Retinal pigment epithelial cell (primary cell): ENCODE results near the gene AHCYL2.
A peak's percentile ranks its signal among the peaks of the same experiment; 100 is the strongest.
"Not testable (repeated sequence)": the region's sequence is repeated elsewhere in the genome, so short reads cannot be mapped to it uniquely, and the experiment has no call there.

Source experiments
- DNase-seq: peaks from one replicate; pipeline ENCODE4 v3.0.0-alpha.2; 2010; ENCODE audit warnings: low read depth
- H3K4me3 ChIP-seq: 2 replicates; pipeline ENCODE4 v1.5.1; 2011; ENCODE audit warnings: mild to moderate bottlenecking, low read length, control low read depth, moderate library complexity
- CTCF ChIP-seq: conservative IDR thresholded peaks from 2 replicates; pipeline ENCODE4 v1.5.1; 2011; ENCODE audit warnings: low read depth, low read length, control low read depth, inconsistent platforms

The AHCYL2 gene

GRCh38 chr7:129298268-129298893 is 73.6 kb downstream of the AHCYL2 start:
- no peak overlapping the region for H3K4me3 ChIP-seq
- DNase-seq, result no peak

GRCh38 chr7:129299889-129300288 is 75.1 kb downstream of the AHCYL2 start:
- no peak for TF ChIP-seq CTCF
- DNase-seq, result no peak
- H3K4me3 ChIP-seq, result no peak overlapping the region

More at GRCh38 chr7:129298268-129298893, 73.6 kb downstream of the AHCYL2 start:
- peak; percentile 82 for TF ChIP-seq CTCF

GRCh38 chr7:129300299-129300698 is 75.5 kb downstream of the AHCYL2 start:
- H3K4me3 ChIP-seq, DNase-seq: not testable (repeated sequence)

- no peak for TF ChIP-seq CTCF
- DNase-seq, result no peak
- H3K4me3 ChIP-seq, result no peak overlapping the region
Measured at GRCh38 chr7:129307592-129307991, 82.8 kb downstream of the AHCYL2 start.

GRCh38 chr7:129308047-129308446 is 83.2 kb downstream of the AHCYL2 start:
- DNase-seq, result peak; percentile 33
- no peak for TF ChIP-seq CTCF
- no peak overlapping the region for H3K4me3 ChIP-seq

GRCh38 chr7:129311429-129311828 is 86.6 kb downstream of the AHCYL2 start:
- TF ChIP-seq CTCF, result no peak
- H3K4me3 ChIP-seq, result no peak overlapping the region
- DNase-seq, result no peak

- DNase-seq, result no peak
- no peak overlapping the region for H3K4me3 ChIP-seq
- no peak for TF ChIP-seq CTCF
Measured at GRCh38 chr7:129313282-129313681, 88.5 kb downstream of the AHCYL2 start.
